Suppressor macrophage treated with lipopolysaccharide for 1 hour (primary cell): ENCODE measurements around the gene ARL3.
"Not testable (repeated sequence)": the region's sequence is repeated elsewhere in the genome, so short reads cannot be mapped to it uniquely, and the experiment has no call there.

ENCODE experiments used
- DNase-seq, 3 donors: peaks; one replicate each; pipeline ENCODE4 v3.0.0-alpha.2; 2020 to 2022

The ARL3 gene

DNA sequence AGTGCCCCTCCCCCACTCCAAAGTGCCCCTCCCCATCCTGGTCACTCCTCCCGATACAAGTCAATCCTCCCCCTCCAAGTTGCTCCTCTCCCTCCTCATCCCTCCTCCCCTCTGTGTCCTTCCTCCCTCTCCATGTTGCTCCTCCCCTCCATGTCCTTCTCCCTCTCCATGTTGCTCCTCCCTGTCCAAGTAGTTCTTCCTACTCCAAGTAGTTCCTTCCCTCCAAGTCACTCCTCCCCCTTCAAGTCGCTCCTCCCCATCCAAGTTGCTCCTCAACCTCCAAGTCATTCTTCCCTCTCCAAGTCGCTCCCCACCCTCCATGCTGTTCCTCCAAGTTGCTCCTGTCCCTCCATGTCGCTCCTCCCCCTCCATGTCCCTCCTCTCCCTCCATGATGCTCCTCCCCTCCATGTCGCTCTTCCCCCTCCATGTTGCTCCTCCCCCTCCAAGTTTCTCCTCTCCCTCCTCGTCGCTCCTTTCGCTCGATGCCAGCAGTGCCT, 20.9 kb upstream of the ARL3 start:
- no peak for DNase-seq

DNA sequence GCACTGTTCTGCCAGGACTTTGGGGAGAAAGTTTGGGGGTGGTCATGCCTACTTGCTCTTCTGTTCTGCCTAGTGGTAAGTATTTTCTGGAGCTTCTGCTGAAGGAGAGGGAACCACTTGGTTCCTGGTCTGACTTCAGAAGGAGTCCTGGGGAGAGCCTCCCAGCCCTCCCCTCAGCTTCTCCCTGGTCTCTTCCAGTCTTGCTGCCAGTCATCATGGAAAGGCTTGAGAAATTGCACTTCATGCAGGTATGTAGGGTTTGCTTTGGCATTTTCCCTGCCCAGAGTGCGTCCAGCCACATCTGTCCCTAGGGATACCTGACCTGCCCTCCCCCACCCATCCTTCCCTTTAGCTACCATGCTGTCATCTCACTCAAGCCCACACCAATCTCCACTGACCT, 18.5 kb upstream of the ARL3 start:
- DNase-seq = no peak

DNA sequence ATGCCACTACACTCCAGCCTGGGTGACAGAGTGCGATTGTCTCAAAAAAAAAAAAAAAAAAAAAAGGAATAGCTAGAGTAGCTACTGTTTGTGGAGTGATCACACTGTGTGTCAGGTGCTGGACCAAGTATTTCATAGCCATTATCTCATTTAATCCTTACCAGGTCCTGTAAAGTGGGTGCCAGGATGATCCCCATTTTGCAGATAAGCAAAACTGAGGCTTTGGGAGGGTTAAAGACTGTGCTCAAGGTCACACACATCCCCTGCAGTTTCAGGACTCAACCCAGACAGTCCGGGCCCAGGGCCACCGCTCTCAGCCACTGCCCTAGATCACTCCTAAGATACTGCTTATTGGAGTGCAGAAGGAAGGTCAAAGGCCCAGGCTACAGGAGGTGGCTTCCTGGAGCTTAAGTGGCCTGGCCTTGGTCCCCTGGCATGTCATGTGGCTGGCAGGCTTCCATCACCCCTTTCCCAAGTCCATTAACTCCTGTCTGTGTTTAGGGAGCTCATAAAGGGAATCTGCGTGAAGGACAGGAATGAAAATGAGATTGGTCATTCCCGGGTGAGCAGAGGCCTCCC, 17.1 kb upstream of the ARL3 start:
- no peak for DNase-seq

DNA sequence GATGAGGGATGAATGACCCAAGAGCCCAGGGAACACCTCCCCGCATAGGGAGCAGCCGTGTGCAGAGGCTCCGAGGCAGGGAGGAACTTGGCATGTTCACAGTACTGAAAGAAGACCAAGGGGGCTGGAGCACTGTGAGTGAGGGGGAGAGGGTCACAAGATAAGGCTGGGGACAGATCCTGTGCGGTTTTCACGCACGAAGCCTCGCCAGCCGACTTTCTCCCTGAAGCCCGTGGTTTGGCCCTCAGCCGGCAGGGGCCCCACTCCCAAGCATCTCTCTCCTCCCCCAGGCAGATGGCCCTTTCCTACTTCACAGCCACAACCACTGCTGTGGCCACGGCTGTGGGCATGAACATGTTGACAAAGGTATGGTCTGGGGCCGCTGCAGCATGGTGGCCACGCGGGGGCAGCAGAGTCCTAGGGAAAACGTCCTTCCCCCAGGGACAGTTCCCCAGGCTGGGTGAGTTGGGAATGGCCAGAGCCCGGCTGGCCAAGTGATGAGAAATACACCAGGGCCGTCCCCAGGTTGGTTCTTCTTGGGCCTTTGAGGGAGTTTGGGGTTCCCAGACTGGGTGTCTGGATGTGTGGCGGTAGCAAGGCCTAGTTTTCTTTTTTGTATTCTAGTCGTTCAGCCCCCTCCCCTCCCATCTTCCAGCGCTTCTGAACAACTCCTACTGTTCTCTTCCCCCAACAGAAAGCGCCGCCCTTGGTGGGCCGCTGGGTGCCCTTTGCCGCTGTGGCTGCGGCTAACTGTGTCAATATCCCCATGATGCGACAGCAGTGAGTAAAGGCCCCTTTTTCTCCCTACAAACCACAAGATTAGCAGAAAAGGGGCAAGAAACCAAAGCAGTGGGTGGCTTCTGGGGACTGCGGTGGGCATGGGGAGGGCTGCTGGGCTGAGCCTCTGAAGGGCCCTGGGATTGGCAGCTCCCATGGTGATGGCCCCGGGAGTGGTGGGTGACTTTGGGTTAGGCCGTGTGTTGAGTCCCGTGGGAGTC, 15.1 kb upstream of the ARL3 start:
- peak; percentile 85 to 95 (median 92) for DNase-seq

DNA sequence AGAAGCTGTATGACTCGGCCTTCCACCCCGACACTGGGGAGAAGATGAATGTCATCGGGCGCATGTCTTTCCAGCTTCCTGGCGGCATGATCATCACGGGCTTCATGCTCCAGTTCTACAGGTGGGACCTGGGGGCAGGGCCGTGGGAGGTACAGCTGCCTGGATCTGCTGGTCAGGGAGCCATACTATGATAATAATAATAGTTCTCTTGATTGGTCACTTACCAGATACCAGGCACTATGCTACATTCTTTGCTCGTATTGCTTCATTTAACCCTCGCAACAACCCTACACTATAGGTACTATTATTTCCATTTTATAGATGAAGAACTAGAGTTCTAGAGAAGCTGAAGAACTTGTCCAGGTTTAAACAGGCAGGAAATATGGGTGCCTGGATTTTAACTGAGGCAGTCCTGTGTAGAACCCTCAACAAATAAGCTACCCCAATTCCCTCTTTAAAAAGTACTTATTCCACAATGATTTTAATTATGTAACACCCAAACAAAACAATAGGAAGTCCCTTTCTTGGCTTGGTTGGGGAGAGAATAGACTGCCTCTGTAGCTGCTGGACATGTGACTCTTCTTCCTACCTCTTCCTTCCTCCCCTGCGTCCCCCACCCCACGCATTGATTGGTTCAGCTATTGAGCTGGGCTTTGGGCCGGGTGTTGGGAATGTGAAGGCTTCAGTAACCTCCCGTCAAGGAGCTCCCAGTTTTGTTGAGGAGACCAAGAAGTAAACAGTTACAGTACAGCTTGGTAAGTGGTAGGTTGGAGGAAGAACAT, 13.0 kb upstream of the ARL3 start:
- DNase-seq = peak; percentile 46 to 64 (median 49)

DNA sequence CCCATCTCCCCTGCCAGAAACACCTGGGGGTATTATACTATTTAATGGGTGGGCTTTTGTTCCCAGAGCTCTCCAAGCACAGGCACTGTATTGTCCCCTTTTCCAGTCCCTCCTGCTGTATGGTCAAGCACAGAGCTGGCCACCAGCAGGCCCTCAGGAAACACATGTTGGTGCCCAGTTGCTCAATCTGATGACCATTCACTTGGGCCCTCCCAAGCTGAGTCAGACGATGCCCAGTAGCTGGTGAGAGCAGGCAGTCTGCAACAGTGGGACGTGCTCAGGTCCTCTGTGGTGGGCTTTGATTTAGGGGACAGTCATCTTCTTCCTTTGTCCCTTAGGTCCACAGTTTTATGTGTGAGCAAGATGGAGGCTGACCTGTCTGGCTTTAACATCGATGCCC, 12.1 kb upstream of the ARL3 start:
- DNase-seq = peak; percentile 73 to 80 (median 75)

DNA sequence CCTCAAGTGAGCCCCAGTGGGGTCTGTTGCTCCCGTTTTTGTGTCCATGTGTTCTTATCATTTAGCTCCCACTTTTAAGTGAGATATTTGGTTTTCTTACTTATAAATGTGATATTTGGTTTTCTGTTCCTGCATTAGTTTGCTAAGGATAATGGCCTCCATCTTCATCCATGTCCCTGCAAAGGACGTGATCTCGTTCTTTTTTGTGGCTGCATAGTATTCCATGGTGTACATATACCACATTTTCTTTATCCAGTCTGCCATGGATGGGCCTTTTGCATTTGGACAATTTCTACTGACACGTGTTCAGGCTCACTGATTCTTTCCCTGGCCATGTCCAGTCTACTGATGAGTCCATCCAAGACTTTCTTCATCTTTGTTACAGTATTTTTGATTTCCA, 9.8 kb upstream of the ARL3 start:
- DNase-seq = no peak

DNA sequence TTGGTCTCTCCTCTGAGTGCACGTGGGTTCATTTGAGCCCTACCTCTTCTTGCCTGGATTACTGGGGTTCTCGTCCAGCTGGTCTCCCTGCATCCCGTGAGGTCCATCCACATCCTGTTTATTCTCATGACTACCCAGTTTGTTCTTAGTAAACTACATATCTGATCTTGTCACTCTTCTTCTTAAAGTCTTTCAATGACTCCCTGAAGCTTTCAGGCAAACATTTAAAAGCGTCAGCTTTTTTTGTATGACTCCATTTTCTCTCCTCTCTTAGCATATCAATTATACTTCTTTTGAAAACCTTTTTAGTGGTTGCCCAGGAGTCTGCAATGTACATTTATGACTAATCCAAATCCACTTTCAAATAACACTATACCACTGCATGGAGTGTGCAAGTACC, 7.8 kb upstream of the ARL3 start:
- DNase-seq = no peak

DNA sequence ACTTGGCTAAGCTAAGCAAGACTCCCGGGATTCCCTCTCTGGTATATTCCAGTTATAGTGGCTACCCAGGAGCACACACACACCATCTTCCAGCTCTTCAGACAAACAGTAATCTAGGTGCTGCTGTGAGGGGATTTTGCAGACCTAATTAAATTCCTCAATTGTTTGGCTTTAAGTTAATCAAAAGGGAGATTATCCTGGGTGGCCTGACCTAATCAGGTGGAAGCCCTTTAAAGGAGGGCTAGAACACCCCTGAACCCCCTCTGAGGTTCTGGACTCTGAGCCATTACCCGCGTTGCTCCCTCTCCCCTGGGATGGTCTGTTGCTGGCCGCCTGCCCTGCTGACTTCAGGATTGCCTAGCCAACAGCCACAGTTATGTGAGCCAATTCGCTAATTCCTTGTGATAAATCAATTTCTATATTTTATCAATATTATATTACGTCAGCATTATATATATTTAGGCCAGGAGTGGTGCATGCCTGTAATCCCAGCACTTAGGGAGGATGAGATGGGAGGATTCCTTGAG, 6.6 kb upstream of the ARL3 start:
- DNase-seq = no peak

DNA sequence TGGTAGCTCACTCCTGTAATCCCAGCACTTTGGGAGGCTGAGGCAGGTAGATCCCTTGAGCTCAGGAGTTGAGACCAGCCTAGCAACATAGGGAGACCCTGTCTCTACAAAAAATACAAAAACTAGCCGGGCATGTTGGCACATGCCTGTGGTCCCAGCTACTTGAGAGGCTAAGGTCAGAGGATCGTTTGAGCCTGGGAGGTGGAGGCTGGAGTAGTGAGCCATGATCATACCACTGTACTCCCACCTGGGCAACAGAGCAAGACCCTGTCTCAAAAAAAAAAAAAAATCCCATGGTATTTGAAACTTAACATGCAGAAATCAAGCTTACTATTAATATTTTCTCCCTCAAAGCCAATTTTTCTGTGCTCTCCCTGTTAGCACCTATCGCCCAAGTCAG, 6.1 kb upstream of the ARL3 start:
- no peak for DNase-seq

DNA sequence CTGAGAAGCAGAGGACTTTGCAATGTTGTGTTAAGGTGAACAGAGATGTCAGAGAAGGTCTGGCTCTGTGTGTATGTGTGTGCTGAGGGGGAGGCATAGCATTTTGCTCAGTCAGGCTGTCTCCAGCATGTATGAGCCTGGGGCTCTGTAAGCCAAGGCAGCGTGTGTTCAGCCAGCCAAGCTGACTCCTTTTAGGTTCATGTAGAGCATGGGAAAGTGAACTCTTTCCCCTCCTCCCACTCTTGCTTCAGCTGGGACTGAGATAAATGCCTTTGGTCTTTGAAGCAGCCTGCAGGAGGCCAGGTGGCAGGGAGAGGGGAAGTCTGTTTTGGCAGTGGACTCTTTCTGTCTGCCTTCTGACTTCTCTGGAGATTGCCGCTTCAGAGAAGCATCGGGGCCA, 4.0 kb upstream of the ARL3 start:
- DNase-seq = no peak

DNA sequence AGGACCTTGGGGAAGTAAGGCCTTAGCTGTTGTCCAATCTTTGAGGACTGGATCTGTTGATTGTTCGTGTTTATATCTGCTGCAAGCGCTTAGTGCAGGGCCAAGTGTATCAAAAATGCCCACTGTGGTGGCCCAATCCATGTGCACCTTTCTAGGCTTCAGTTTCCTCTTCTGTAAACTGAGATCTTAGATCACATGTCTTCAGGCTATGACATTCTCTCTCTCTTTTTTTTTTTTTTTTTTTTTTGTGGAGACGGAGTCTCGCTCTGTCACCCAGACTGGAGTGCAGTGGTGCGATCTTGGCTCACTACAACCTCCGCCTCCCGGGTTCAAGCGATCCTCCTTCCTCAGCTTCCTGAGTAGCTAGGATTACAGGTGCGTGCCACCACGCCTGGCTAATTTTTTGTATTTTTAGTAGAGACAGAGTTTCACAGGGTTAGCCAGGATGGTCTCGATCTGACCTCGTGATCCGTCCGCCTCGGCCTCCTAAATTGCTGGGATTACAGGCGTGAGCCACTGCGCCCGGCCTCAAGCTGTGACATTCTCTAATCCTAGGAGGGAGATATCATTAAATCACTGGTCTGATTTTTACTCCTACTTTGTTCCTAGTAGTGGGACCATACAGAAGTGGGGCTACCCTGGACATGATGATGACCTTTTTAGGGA, 2.8 kb upstream of the ARL3 start:
- DNase-seq = not testable (repeated sequence)

DNA sequence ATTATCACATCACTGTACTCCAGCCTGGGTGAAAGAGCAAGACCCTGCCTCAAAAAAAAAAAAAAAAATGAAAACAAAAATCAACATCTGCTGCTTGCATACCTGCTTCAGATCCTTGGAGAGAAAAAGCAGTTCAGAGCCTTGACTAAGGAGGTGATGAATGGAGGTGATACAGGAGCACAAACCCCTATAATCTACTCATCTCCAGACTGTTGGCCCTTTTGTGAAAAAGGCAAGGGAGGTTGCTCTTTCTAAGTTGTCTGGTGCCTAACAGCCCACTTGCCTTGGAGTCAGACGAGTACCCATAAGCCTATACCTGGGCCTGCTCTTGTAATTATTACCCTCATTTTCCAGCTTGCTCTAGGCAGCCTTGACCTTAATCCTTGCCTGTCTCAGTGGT, 1.7 kb upstream of the ARL3 start:
- no peak for DNase-seq

DNA sequence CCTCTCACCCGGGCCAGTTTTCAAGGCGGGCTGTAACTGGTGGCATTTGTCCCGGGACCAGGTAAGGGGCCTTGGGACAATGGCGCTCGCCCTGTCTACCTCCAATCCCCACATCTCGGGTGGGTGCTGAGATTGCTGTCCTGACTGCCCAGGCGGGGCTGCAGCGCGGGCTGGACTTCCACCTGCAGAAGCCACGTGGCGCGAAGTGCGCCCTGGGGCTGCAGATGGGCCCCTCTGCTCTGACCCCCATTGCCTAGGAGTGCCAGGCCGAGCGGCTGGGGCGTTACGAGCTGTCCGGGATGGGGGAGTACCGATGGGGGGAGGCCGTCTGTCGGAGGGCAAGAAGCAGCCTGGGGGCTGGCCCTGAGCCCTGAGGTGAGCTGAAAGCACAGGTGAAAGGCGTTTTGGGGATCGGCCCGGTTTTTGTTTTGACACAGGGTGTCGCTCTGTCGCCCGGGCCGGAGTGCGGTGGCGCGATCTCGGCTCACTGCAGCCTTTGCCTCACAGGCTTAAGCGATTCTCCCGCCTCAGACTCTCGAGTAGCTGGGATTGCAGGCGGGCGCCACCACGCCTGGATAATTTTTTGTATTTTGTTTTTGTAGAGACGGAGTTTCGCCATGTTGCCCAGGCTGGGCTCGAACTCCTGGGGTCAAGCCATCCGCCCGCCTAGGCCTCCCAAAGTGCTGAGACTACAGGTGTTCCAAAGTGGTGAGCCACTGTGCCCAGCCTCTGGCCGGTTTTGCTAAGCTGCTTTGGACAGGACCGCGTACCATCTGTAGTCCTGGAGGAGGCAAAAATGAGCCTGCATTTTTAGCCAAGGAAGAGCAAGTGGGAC, 641 bp upstream of the ARL3 start, which contains the start of gene SFXN2:
SFXN2 (plus strand) TSS at position 16 of the 835 bp plus-strand sequence. CDS start 12,001 bp downstream, outside the sequence.
- DNase-seq = no peak

DNA sequence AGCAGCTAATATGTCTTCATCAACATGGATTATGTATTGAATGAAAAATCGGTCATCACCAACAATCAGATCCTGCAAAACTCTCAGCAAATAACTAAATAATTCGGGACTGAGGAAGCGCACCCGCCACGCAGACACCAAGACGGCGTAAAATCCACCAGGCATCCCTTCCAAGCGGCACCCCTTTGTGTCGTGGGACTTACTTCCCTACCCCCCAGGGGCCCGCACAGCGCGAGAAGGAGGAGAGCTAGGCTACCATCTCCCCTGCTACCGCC, 721 bp downstream of the ARL3 start:
- DNase-seq = peak; percentile 83 to 93 (median 88)

DNA sequence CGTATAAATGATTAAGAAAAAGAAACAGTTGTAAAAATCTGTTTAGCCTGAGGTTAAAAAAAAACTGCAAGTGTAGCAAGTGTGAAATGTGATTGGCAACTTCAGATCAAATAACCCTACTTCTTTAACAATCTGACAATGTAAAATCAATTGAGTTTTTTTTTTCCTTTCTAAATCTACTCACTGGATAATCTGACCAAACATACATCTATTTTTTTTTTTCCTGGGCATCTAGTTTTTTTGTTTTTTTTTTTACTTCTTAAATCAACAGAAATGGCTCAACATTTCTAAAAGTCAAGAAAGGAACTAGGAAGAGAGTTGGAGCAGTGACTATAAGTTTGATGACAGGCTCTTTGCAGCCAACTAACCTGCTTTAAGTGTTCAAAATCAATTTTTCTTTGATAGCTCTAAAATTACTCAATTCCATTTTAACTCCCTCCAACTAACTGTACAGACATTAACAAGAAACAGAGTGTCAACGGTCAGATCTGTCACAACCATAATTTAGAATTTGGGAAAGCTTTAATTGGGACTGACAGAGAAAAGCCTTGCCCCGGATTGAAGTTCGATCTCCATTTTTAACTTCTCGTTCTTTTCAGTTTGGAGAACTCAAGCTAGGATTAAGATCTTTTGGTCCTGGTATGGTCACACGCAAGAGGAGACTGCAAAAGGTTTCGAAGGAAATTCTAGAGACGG, 1.2 kb downstream of the ARL3 start:
- peak in 2 of 3 donors; percentile 23 to 31 for DNase-seq

DNA sequence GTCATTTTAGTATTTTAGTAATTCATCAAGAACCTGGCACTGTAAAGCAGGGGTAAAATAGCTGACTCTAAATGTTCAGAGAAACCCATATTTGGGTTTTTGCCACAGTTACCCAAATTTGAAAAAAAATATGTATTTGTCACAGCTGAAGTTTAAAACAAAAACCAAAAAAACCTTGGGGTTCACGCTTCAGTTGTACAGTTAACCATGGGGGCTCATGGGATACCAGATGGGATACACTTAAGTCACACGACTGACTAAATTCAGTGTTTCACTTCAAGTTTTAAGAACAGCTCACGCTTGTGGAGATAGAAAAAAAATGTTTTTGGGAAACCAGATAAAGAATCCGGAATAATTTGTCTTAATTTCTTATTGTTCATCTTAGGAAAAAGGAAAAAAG, 2.1 kb downstream of the ARL3 start:
- no peak for DNase-seq

DNA sequence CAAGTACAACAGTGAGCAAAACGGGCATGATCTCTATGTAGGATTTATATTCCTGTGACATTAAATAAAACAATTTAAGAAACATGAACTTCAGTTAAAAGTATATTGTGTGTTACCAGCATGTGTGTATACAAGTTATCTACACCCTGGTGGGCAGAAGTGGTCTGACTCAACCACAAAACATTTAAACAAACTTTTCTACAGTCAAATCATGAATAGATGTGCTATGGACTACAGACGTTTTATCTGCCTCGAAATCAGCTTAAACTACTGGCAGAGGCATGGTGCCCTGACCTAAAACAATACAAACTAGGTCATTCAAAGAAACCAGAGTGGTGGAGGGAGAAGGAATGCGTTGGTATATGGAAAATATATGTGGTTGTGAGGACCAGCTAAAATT, 3.6 kb downstream of the ARL3 start:
- no peak for DNase-seq

DNA sequence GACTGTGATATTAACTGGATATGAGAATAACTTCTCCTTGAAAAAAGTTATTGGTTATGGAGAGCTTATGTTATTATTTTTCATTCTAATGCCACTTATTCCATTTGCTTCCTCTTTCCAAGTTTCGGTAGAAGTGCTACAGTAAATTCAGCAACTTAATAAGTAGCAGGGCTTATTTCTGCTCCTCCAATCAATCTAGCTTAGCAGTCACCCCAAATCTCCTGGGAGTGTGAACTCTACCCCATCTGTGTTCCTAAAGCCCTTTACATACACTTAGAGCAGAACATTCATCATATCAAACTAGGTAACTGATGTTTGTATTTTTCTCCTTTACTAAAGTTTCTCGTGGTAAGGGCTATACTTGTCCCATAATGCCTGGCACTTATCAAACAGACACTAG, 8.7 kb downstream of the ARL3 start:
- peak in 1 of 3 donors; percentile 38 for DNase-seq

DNA sequence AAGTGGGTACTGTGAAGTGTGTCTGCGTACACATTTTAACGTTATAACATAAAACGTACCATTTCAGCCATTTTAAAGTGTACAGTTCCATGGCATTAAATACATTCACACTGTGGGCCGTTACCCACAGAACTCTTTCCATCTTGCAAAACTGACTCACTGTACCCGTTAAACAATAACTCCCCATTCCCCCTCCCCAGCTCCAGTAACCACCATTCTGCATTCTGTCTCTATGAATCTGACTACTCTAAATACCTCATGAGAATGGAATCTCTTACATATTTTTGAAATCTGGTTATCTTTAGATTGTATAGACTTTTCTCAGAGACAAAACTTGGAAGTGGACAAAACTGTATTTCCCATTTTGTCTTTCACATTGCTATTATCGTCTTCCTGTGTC, 9.3 kb downstream of the ARL3 start:
- no peak for DNase-seq

DNA sequence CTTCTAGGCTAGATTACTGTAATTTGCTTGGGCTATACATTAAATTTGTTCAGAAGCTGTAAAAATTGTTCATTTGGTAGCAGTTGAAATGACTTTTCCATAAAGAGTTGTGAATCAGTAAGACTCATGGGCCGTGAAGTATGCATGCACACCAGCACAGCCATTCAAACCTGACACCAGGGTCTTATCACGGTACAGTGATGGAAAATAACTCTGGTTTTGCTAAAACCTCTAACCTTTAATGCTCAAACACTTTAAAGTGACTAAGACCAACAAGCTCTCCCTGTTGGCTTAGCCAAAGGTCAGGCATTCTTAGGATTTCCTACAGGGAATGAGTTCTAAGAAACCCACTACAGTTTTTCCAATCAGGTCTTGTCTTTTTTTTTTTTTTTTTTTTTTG, 11.5 kb downstream of the ARL3 start:
- no peak for DNase-seq
